Neural progenitor cell (in vitro differentiated cells): ENCODE measurements around the gene PVR. TPM values are rescaled to one million over a fixed set of nuclear protein-coding genes. Genes with fewer than 3 reads are reported as not detected.

ENCODE experiments used
- DNase-seq: peaks from one replicate; pipeline ENCODE4 v3.0.0-alpha.2; 2016; ENCODE audit warnings: low spot score
- H2AFZ ChIP-seq: fragments of 200-600 bp; sonication (generic); replicated peaks from 2 replicates; pipeline ENCODE4 v1.6.1; 2016; ENCODE audit warnings: antibody characterized with exemption
- H3F3A ChIP-seq: fragments of 200-600 bp; sonication (generic); 2 replicates; pipeline ENCODE4 v1.6.1; 2016; ENCODE audit warnings: antibody characterized with exemption, low read depth
- H3K27ac ChIP-seq: fragments of 200-600 bp; sonication (generic); 2 replicates; pipeline ENCODE4 v1.5.1; 2016; ENCODE audit warnings: mild to moderate bottlenecking
- H3K27me3 ChIP-seq: fragments of 200-600 bp; sonication (generic); 2 replicates; pipeline ENCODE4 v1.6.1; 2016; ENCODE audit warnings: mild to moderate bottlenecking, moderate library complexity
- H3K36me3 ChIP-seq: fragments of 200-600 bp; sonication (generic); 2 replicates; pipeline ENCODE4 v1.5.1; 2016
- H3K4me1 ChIP-seq: fragments of 200-600 bp; sonication (generic); 2 replicates; pipeline ENCODE4 v1.6.1; 2016; ENCODE audit warnings: mixed run types
- H3K4me2 ChIP-seq: fragments of 200-600 bp; sonication (generic); 2 replicates; pipeline ENCODE4 v1.6.1; 2016
- H3K4me3 ChIP-seq: fragments of 200-600 bp; sonication (generic); 2 replicates; pipeline ENCODE4 v1.5.1; 2016
- H3K79me2 ChIP-seq: fragments of 200-600 bp; sonication (generic); 2 replicates; pipeline ENCODE4 v1.6.1; 2016; ENCODE audit warnings: low read depth
- H3K9ac ChIP-seq: fragments of 200-600 bp; sonication (generic); 2 replicates; pipeline ENCODE4 v1.6.1; 2016
- H3K9me3 ChIP-seq: fragments of 200-600 bp; sonication (generic); 2 replicates; pipeline ENCODE4 v1.5.1; 2016; ENCODE audit warnings: low read depth
- H4K20me1 ChIP-seq: fragments of 200-600 bp; sonication (generic); 2 replicates; pipeline ENCODE4 v1.6.1; 2016; ENCODE audit warnings: low read depth
- H3K27ac Mint-ChIP-seq: 3 replicates; pipeline ENCODE4 v1.8.0; 2021; ENCODE audit warnings: mixed read lengths
- H3K27me3 Mint-ChIP-seq: 2 replicates; pipeline ENCODE4 v1.8.0; 2022; ENCODE audit warnings: low read depth, mild to moderate bottlenecking, inconsistent platforms, moderate library complexity, mixed read lengths; ENCODE audit not compliant: insufficient read depth
- H3K36me3 Mint-ChIP-seq: 3 replicates; pipeline ENCODE4 v1.8.0; 2021; ENCODE audit warnings: mixed read lengths
- H3K4me1 Mint-ChIP-seq: 3 replicates; pipeline ENCODE4 v1.8.0; 2021; ENCODE audit warnings: mixed read lengths
- H3K4me3 Mint-ChIP-seq: 3 replicates; pipeline ENCODE4 v1.8.0; 2021; ENCODE audit warnings: mild to moderate bottlenecking, moderate library complexity, mixed read lengths
- H3K9me3 Mint-ChIP-seq: 3 replicates; pipeline ENCODE4 v1.8.0; 2020; ENCODE audit warnings: mixed read lengths
- CTCF ChIP-seq: fragments of 200-600 bp; sonication (generic); IDR thresholded peaks from 2 replicates; pipeline ENCODE4 v1.5.1; 2017; ENCODE audit warnings: antibody characterized with exemption, mild to moderate bottlenecking
- EZH2 ChIP-seq: fragments of 200-600 bp; sonication (generic); IDR thresholded peaks from 2 replicates; pipeline ENCODE4 v1.6.1; 2017; ENCODE audit warnings: antibody characterized with exemption, mild to moderate bottlenecking, moderate library complexity
- EZH2phosphoT487 ChIP-seq: fragments of 200-600 bp; sonication (generic); IDR thresholded peaks from 2 replicates; pipeline ENCODE4 v1.6.1; 2017; ENCODE audit warnings: antibody characterized with exemption
- total RNA-seq: library from RNA; depleted of rRNA; stranded (reverse); fragments of >200 nt; gene quantifications from 2 replicates; pipeline ENCODE4 v1.2.3, GENCODE V29; 2015; ENCODE audit warnings: low replicate concordance

PVR gene
- total RNA-seq, 1 donor from 2014 or later = 4.4 TPM

DNA sequence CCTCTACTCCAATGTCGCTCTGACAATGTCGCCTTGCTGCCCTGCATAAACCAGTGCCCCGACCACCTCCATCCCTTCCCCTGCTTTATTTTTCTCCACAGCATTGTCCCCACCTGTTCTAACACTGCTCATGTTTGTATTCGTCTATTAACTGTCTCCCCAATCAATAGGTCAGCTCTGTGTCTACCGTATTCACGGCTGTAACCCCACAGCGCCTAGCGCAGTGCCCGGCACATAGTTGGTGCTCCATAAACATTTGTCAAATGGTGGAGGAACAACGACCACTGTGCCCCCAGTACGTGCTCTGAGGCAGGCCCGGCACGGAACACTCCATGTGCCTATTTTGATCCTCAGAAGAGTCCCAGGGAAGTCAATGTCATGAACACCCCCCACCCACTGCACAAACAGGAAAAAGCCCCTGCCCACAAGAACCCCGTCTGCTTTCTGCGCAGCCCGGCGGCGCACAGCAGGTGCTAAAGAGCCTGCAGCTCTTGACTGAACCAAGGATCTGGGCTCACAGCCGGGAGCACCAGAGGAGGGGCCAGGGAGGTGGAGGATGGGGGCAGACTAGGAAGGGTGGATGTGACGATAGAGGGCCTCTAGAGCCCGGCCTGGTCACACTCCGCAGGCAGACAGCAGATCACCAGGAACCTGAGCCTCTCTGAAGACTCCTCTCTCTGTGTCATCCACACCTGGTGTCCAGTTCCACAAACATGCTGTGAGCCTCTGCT, 53.4 kb downstream of the PVR start:
- peak overlapping the region; percentile 40 for H3K27ac Mint-ChIP-seq
- H3K27me3 Mint-ChIP-seq = no peaks in the 10 kb centered on the region
- no peak for DNase-seq
- Histone ChIP-seq H3K4me3 (no peak overlapping the region), H3K27ac (no peak overlapping the region), H3K4me2 (no peak overlapping the region), H2AFZ (no peak overlapping the region), H3K27me3 (no peaks in the 10 kb centered on the region), H3K79me2 (no peaks in the 10 kb centered on the region), H3K9me3 (no peaks in the 10 kb centered on the region), H4K20me1 (no peaks in the 10 kb centered on the region), H3F3A (no peaks in the 10 kb centered on the region), H3K36me3 (no peaks in the 10 kb centered on the region), H3K9ac (no peak overlapping the region), H3K4me1 (no peaks in the 10 kb centered on the region)
- no peaks in the 10 kb centered on the region for H3K36me3 Mint-ChIP-seq
- H3K4me3 Mint-ChIP-seq = no peak overlapping the region
- TF ChIP-seq EZH2 (no peak), CTCF (no peak), EZH2phosphoT487 (no peak)
- H3K4me1 Mint-ChIP-seq = peaks cover 4% of the 10 kb centered on the region
- no peaks in the 10 kb centered on the region for H3K9me3 Mint-ChIP-seq

GRCh38 chr19:44697670-44698034, 53.9 kb downstream of the PVR start:
- Histone ChIP-seq H4K20me1 (no peaks in the 10 kb centered on the region), H3K36me3 (no peaks in the 10 kb centered on the region), H3K9ac (no peak overlapping the region), H3K27ac (no peak overlapping the region), H3K79me2 (no peaks in the 10 kb centered on the region), H3K4me2 (no peak overlapping the region), H2AFZ (no peak overlapping the region), H3K4me1 (no peaks in the 10 kb centered on the region), H3F3A (no peaks in the 10 kb centered on the region), H3K4me3 (no peak overlapping the region), H3K27me3 (no peaks in the 10 kb centered on the region), H3K9me3 (no peaks in the 10 kb centered on the region)
- Mint-ChIP-seq H3K27ac (peak overlapping the region; percentile 37), H3K4me1 (peaks cover 4% of the 10 kb centered on the region), H3K36me3 (no peaks in the 10 kb centered on the region), H3K4me3 (no peak overlapping the region), H3K9me3 (no peaks in the 10 kb centered on the region), H3K27me3 (no peaks in the 10 kb centered on the region)
- no peak for TF ChIP-seq CTCF
- no peak for TF ChIP-seq EZH2phosphoT487
- TF ChIP-seq EZH2 = no peak
- DNase-seq = no peak

GRCh38 chr19:44698492-44699201, 54.9 kb downstream of the PVR start, which contains the start of gene CEACAM16:
TSS of gene CEACAM16 (plus strand) at chr19:44699151. CDS start at chr19:44701457, 2,306 bp downstream.
- TF ChIP-seq CTCF = no peak
- TF ChIP-seq EZH2phosphoT487 = no peak
- no peak for TF ChIP-seq EZH2
- Mint-ChIP-seq H3K9me3 (no peaks in the 10 kb centered on the region), H3K36me3 (no peaks in the 10 kb centered on the region)

More at GRCh38 chr19:44698492-44699201, 54.9 kb downstream of the PVR start, which contains the start of gene CEACAM16:
- Histone ChIP-seq H4K20me1 (no peaks in the 10 kb centered on the region), H3K36me3 (no peaks in the 10 kb centered on the region), H3K4me3 (no peak within 1 kb of the TSS), H3K9me3 (no peaks in the 10 kb centered on the region), H3K4me2 (no peak within 1 kb of the TSS), H3K27me3 (no peaks in the 10 kb centered on the region), H3K9ac (no peak within 1 kb of the TSS), H3K27ac (no peak within 1 kb of the TSS), H2AFZ (no peak within 1 kb of the TSS), H3K79me2 (no peaks in the 10 kb centered on the region), H3K4me1 (no peaks in the 10 kb centered on the region), H3F3A (no peaks in the 10 kb centered on the region)
- H3K4me1 Mint-ChIP-seq = peaks cover 4% of the 10 kb centered on the region
- DNase-seq = no peak
- no peak within 1 kb of the TSS for H3K27ac Mint-ChIP-seq
- H3K4me3 Mint-ChIP-seq = no peak within 1 kb of the TSS
- no peaks in the 10 kb centered on the region for H3K27me3 Mint-ChIP-seq
